ENCODE data around the gene CDC14A.
"Not testable (repeated sequence)": the region's sequence is repeated elsewhere in the genome, so short reads cannot be mapped to it uniquely, and the experiment has no call there.

The CDC14A gene

GRCh38 chr1:100358210-100358609 is 5.9 kb downstream of the CDC14A start:
- no peak overlapping the region for H3K4me3 ChIP-seq (ENCODE audit: low read length)
- no peak overlapping the region for H3K9ac ChIP-seq (ENCODE audit: low read length)
- no peaks in the 10 kb centered on the region for H3K27me3 ChIP-seq (ENCODE audit: control insufficient read depth, insufficient read depth, low read length)
- H3K27ac ChIP-seq (ENCODE audit: low read depth, low read length) = peak overlapping the region; percentile 15
- H3K36me3 ChIP-seq (ENCODE audit: control insufficient read depth, insufficient read depth, low read length) = no peaks in the 10 kb centered on the region
- peaks cover 29% of the 10 kb centered on the region for H3K4me1 ChIP-seq (ENCODE audit: control insufficient read depth, insufficient read depth, low read length)

- Histone ChIP-seq H3K9ac (ENCODE audit: low read length) (no peak overlapping the region), H3K27ac (ENCODE audit: low read depth, low read length) (no peak overlapping the region), H3K4me1 (ENCODE audit: control insufficient read depth, insufficient read depth, low read length) (peaks cover 21% of the 10 kb centered on the region), H3K36me3 (ENCODE audit: control insufficient read depth, insufficient read depth, low read length) (no peaks in the 10 kb centered on the region), H3K4me3 (ENCODE audit: low read length) (no peak overlapping the region), H3K27me3 (ENCODE audit: control insufficient read depth, insufficient read depth, low read length) (no peaks in the 10 kb centered on the region)
Observed at GRCh38 chr1:100359139-100359538, 6.8 kb downstream of the CDC14A start.

- Histone ChIP-seq H3K27ac (ENCODE audit: low read depth, low read length) (no peak overlapping the region), H3K9ac (ENCODE audit: low read length) (no peak overlapping the region), H3K27me3 (ENCODE audit: control insufficient read depth, insufficient read depth, low read length) (no peaks in the 10 kb centered on the region)
Observed at GRCh38 chr1:100360790-100361510, 8.6 kb downstream of the CDC14A start.

GRCh38 chr1:100361511-100362089 is 9.3 kb downstream of the CDC14A start:
- Histone ChIP-seq H3K4me1 (ENCODE audit: control insufficient read depth, insufficient read depth, low read length) (peaks cover 20% of the 10 kb centered on the region), H3K27ac (ENCODE audit: low read depth, low read length) (no peak overlapping the region)

More at GRCh38 chr1:100360790-100361510, 8.6 kb downstream of the CDC14A start:
- Histone ChIP-seq H3K4me3 (ENCODE audit: low read length) (no peak overlapping the region), H3K4me1 (ENCODE audit: control insufficient read depth, insufficient read depth, low read length) (peaks cover 20% of the 10 kb centered on the region), H3K36me3 (ENCODE audit: control insufficient read depth, insufficient read depth, low read length) (no peaks in the 10 kb centered on the region)

GRCh38 chr1:100362821-100363466 is 10.6 kb downstream of the CDC14A start:
- no peaks in the 10 kb centered on the region for H3K27me3 ChIP-seq (ENCODE audit: control insufficient read depth, insufficient read depth, low read length)
- peaks cover 13% of the 10 kb centered on the region for H3K4me1 ChIP-seq (ENCODE audit: control insufficient read depth, insufficient read depth, low read length)
- no peaks in the 10 kb centered on the region for H3K36me3 ChIP-seq (ENCODE audit: control insufficient read depth, insufficient read depth, low read length)
- H3K27ac ChIP-seq (ENCODE audit: low read depth, low read length) = no peak overlapping the region
- no peak overlapping the region for H3K9ac ChIP-seq (ENCODE audit: low read length)
- no peak overlapping the region for H3K4me3 ChIP-seq (ENCODE audit: low read length)

More at GRCh38 chr1:100361511-100362089, 9.3 kb downstream of the CDC14A start:
- H3K36me3 ChIP-seq (ENCODE audit: control insufficient read depth, insufficient read depth, low read length) = no peaks in the 10 kb centered on the region
- H3K9ac ChIP-seq (ENCODE audit: low read length) = no peak overlapping the region
- H3K27me3 ChIP-seq (ENCODE audit: control insufficient read depth, insufficient read depth, low read length) = no peaks in the 10 kb centered on the region
- no peak overlapping the region for H3K4me3 ChIP-seq (ENCODE audit: low read length)

- H3K27me3 ChIP-seq (ENCODE audit: control insufficient read depth, insufficient read depth, low read length) = no peaks in the 10 kb centered on the region
- H3K9ac ChIP-seq (ENCODE audit: low read length) = no peak overlapping the region
- H3K4me1 ChIP-seq (ENCODE audit: control insufficient read depth, insufficient read depth, low read length) = peaks cover 8% of the 10 kb centered on the region
- no peak overlapping the region for H3K4me3 ChIP-seq (ENCODE audit: low read length)
- H3K36me3 ChIP-seq (ENCODE audit: control insufficient read depth, insufficient read depth, low read length) = no peaks in the 10 kb centered on the region
- H3K27ac ChIP-seq (ENCODE audit: low read depth, low read length) = no peak overlapping the region
Observed at GRCh38 chr1:100363831-100364230, 11.5 kb downstream of the CDC14A start.

- Histone ChIP-seq H3K4me1 (ENCODE audit: control insufficient read depth, insufficient read depth, low read length) (peaks cover 6% of the 10 kb centered on the region), H3K36me3 (ENCODE audit: control insufficient read depth, insufficient read depth, low read length) (no peaks in the 10 kb centered on the region), H3K27ac (ENCODE audit: low read depth, low read length) (no peak overlapping the region), H3K27me3 (ENCODE audit: control insufficient read depth, insufficient read depth, low read length) (no peaks in the 10 kb centered on the region), H3K9ac (ENCODE audit: low read length) (no peak overlapping the region), H3K4me3 (ENCODE audit: low read length) (no peak overlapping the region)
Observed at GRCh38 chr1:100364697-100365096, 12.4 kb downstream of the CDC14A start.

GRCh38 chr1:100366209-100366525 is 13.9 kb downstream of the CDC14A start:
- H3K36me3 ChIP-seq (ENCODE audit: control insufficient read depth, insufficient read depth, low read length) = no peaks in the 10 kb centered on the region
- peaks cover 3% of the 10 kb centered on the region for H3K4me1 ChIP-seq (ENCODE audit: control insufficient read depth, insufficient read depth, low read length)
- no peak overlapping the region for H3K4me3 ChIP-seq (ENCODE audit: low read length)

GRCh38 chr1:100369339-100369738 is 17.0 kb downstream of the CDC14A start:
- not testable (repeated sequence) for H3K4me3 ChIP-seq (ENCODE audit: low read length); H3K9ac ChIP-seq (ENCODE audit: low read length); H3K27me3 ChIP-seq (ENCODE audit: control insufficient read depth, insufficient read depth, low read length); H3K27ac ChIP-seq (ENCODE audit: low read depth, low read length); H3K36me3 ChIP-seq (ENCODE audit: control insufficient read depth, insufficient read depth, low read length); H3K4me1 ChIP-seq (ENCODE audit: control insufficient read depth, insufficient read depth, low read length)

More at GRCh38 chr1:100366209-100366525, 13.9 kb downstream of the CDC14A start:
- Histone ChIP-seq H3K9ac (ENCODE audit: low read length) (no peak overlapping the region), H3K27me3 (ENCODE audit: control insufficient read depth, insufficient read depth, low read length) (no peaks in the 10 kb centered on the region), H3K27ac (ENCODE audit: low read depth, low read length) (no peak overlapping the region)

GRCh38 chr1:100373953-100374352 is 21.6 kb downstream of the CDC14A start:
- not testable (repeated sequence) for H3K36me3 ChIP-seq (ENCODE audit: control insufficient read depth, insufficient read depth, low read length); H3K27ac ChIP-seq (ENCODE audit: low read depth, low read length); H3K27me3 ChIP-seq (ENCODE audit: control insufficient read depth, insufficient read depth, low read length); H3K4me1 ChIP-seq (ENCODE audit: control insufficient read depth, insufficient read depth, low read length); H3K9ac ChIP-seq (ENCODE audit: low read length); H3K4me3 ChIP-seq (ENCODE audit: low read length)

GRCh38 chr1:100376890-100377289 is 24.6 kb downstream of the CDC14A start:
- H3K36me3 ChIP-seq (ENCODE audit: control insufficient read depth, insufficient read depth, low read length); H3K27me3 ChIP-seq (ENCODE audit: control insufficient read depth, insufficient read depth, low read length); H3K27ac ChIP-seq (ENCODE audit: low read depth, low read length); H3K4me1 ChIP-seq (ENCODE audit: control insufficient read depth, insufficient read depth, low read length); H3K9ac ChIP-seq (ENCODE audit: low read length); H3K4me3 ChIP-seq (ENCODE audit: low read length): not testable (repeated sequence)

- peaks cover 2% of the 10 kb centered on the region for H3K4me1 ChIP-seq (ENCODE audit: control insufficient read depth, insufficient read depth, low read length)
- H3K36me3 ChIP-seq (ENCODE audit: control insufficient read depth, insufficient read depth, low read length) = no peaks in the 10 kb centered on the region
- H3K27ac ChIP-seq (ENCODE audit: low read depth, low read length) = no peak overlapping the region
- no peaks in the 10 kb centered on the region for H3K27me3 ChIP-seq (ENCODE audit: control insufficient read depth, insufficient read depth, low read length)
- H3K9ac ChIP-seq (ENCODE audit: low read length) = no peak overlapping the region
- H3K4me3 ChIP-seq (ENCODE audit: low read length) = no peak overlapping the region
Observed at GRCh38 chr1:100377590-100378361, 25.5 kb downstream of the CDC14A start.

All from rectal smooth muscle tissue (tissue), 1 donor.